B cell (primary cell): ENCODE results near the gene ADSS1. TPM values are rescaled to one million over a fixed set of nuclear protein-coding genes. Genes with fewer than 3 reads are reported as not detected.
A peak's percentile ranks its signal among the peaks of the same experiment; 100 is the strongest.
"Not testable (repeated sequence)": the region's sequence is repeated elsewhere in the genome, so short reads cannot be mapped to it uniquely, and the experiment has no call there.

Experiments used
- ATAC-seq: fragments of 200-7000 bp; cut with Tn5 transposase; one replicate; pipeline ENCODE4 v1.10.0; 2021; ENCODE audit warnings: low read depth, mild to moderate bottlenecking, moderate number of reproducible peaks, moderate library complexity
- CTCF ChIA-PET: fragments of 350-600 bp; sonication (Branson Sonifier 250); formaldehyde crosslinking; loops from one replicate; lab custom pipeline; 2021; ENCODE audit warnings: antibody characterized with exemption, inconsistent platforms; lab: Charles Lee
- POLR2A ChIA-PET: fragments of 350-600 bp; sonication (Branson Sonifier 250); formaldehyde crosslinking; loops from one replicate; lab custom pipeline; 2021; ENCODE audit warnings: antibody characterized with exemption; lab: Charles Lee
- DNase-seq: peaks from one replicate; pipeline ENCODE4 v3.0.0; 2013
- H2AFZ ChIP-seq: 2 replicates; pipeline ENCODE4 v1.6.1; 2012; ENCODE audit warnings: mild to moderate bottlenecking, low read depth, low read length; ENCODE audit not compliant: insufficient read depth, poor library complexity, severe bottlenecking
- H3K27ac ChIP-seq, 2 donors: 1 replicate in 1 of 2; 2 replicates in 1 of 2; pipeline ENCODE4 v1.5.1; 2012 to 2013; ENCODE audit warnings: low read length in 2 of 2, mild to moderate bottlenecking in 2 of 2, moderate library complexity in 1 of 2
- H3K27me3 ChIP-seq, 4 experiments: fragments of 200-600 bp in 1 of 4; sonication (generic) in 1 of 4; replicated peaks in 1 of 4; 1 replicate in 2 of 4; 2 replicates in 2 of 4; pipeline versions ENCODE4 v1.6.1 to v1.7.0; 2013 to 2016; ENCODE audit warnings: low read length in 3 of 4, mild to moderate bottlenecking in 2 of 4, mixed read lengths in 1 of 4, moderate library complexity in 1 of 4; ENCODE audit not compliant: insufficient read depth in 4 of 4, control insufficient read depth in 3 of 4; ENCODE audit errors: control extremely low read depth in 1 of 4
- H3K36me3 ChIP-seq, 2 experiments: replicated peaks in 1 of 2; 1 replicate in 1 of 2; 2 replicates in 1 of 2; pipeline versions ENCODE4 v1.6.1 to v1.7.1; 2013; ENCODE audit warnings: low read length in 1 of 2; ENCODE audit not compliant: insufficient read depth in 2 of 2, control insufficient read depth in 1 of 2; ENCODE audit errors: control extremely low read depth in 1 of 2, extremely low read depth in 1 of 2
- H3K4me1 ChIP-seq, 2 donors: fragments of 200-600 bp in 1 of 2; sonication (generic) in 1 of 2; 1 replicate in 1 of 2; 2 replicates in 1 of 2; pipeline versions ENCODE4 v1.5.1 to v1.6.1; 2013 to 2017; ENCODE audit warnings: low read length in 2 of 2; ENCODE audit not compliant: control insufficient read depth in 2 of 2, insufficient read depth in 2 of 2
- H3K4me2 ChIP-seq: replicated peaks from 2 replicates; pipeline ENCODE3; 2012; ENCODE audit warnings: mild to moderate bottlenecking, low read depth, low read length; ENCODE audit not compliant: poor library complexity, severe bottlenecking
- H3K4me3 ChIP-seq, 5 experiments: fragments of 200-600 bp in 1 of 5; sonication (generic) in 1 of 5; 1 replicate in 3 of 5; 2 replicates in 2 of 5; pipeline versions ENCODE4 v1.5.1 to v1.7.0; 2011 to 2016; ENCODE audit warnings: low read length in 4 of 5, mild to moderate bottlenecking in 4 of 5, low read depth in 2 of 5, control low read depth in 1 of 5, moderate library complexity in 1 of 5; ENCODE audit not compliant: insufficient read depth in 1 of 5; ENCODE audit errors: control extremely low read depth in 1 of 5, extremely low read depth in 1 of 5
- H3K79me2 ChIP-seq: fragments of 200-600 bp; sonication (generic); one replicate; pipeline ENCODE4 v1.6.0; 2016; ENCODE audit warnings: low read length; ENCODE audit not compliant: control insufficient read depth, insufficient read depth
- H3K9ac ChIP-seq: fragments of 200-600 bp; sonication (generic); 2 replicates; pipeline ENCODE4 v1.6.1; 2017; ENCODE audit warnings: mild to moderate bottlenecking, low read length, moderate library complexity
- H3K9me3 ChIP-seq, 3 donors: one replicate each; pipeline versions ENCODE4 v1.6.1 to v1.7.1; 2013; ENCODE audit warnings: low read length in 2 of 3; ENCODE audit not compliant: control insufficient read depth in 2 of 3, insufficient read depth in 1 of 3; ENCODE audit errors: control extremely low read depth in 1 of 3
- H4K20me1 ChIP-seq: 2 replicates; pipeline ENCODE4 v1.6.0; 2012; ENCODE audit warnings: mild to moderate bottlenecking, low read length; ENCODE audit not compliant: insufficient read depth, control insufficient read depth, poor library complexity, severe bottlenecking
- H3K27ac Mint-ChIP-seq: one replicate; pipeline ENCODE4 v1.8.0; 2021; ENCODE audit warnings: mixed read lengths
- H3K27me3 Mint-ChIP-seq: one replicate; pipeline ENCODE4 v1.8.0; 2021; ENCODE audit warnings: mixed read lengths
- H3K4me1 Mint-ChIP-seq: one replicate; pipeline ENCODE4 v1.8.0; 2021; ENCODE audit warnings: mixed read lengths
- H3K4me3 Mint-ChIP-seq: one replicate; pipeline ENCODE4 v1.8.0; 2021; ENCODE audit warnings: mixed read lengths
- H3K9me3 Mint-ChIP-seq: one replicate; pipeline ENCODE4 v1.8.0; 2022; ENCODE audit warnings: mixed read lengths; ENCODE audit not compliant: insufficient read depth
- CTCF ChIP-seq: fragments of 200-600 bp; IDR thresholded peaks from one replicate; pipeline ENCODE4 v1.8.0; 2022; ENCODE audit warnings: antibody characterized with exemption, mild to moderate bottlenecking
- EZH2 ChIP-seq: IDR thresholded peaks from 2 replicates; pipeline ENCODE4 v1.6.1; 2012; ENCODE audit warnings: borderline replicate concordance, low read depth, mild to moderate bottlenecking, moderate library complexity, low read length; ENCODE audit not compliant: insufficient read depth, poor library complexity, severe bottlenecking
- WGBS: methylation state at CpG from one replicate; pipeline ENCODE4 v1.1.5; 2013; ENCODE audit warnings: missing lambda C conversion rate; ENCODE audit not compliant: insufficient coverage; 5-methylcytosine and 5-hydroxymethylcytosine counted together
- intact Hi-C: fragments of 100-400 bp; cut with micrococcal nuclease; formaldehyde crosslinking; loops from one replicate; pipeline ENCODE4 v1.10.0; 2022
- polyA plus RNA-seq: library from polyadenylated mRNA; depleted of rRNA; stranded (reverse); fragments of >200 nt; gene quantifications from 2 replicates; pipeline ENCODE4 v1.2.3, GENCODE V29; 2012
- total RNA-seq, 2 donors: library from RNA; stranded (reverse); fragments of 120-200 nt in 1 of 2; gene quantifications; 1 replicate in 1 of 2; 2 replicates in 1 of 2; pipeline versions ENCODE4 v1.2.3 to v1.2.4, GENCODE V29; 2013 to 2022

Gene ADSS1
- total and polyA plus RNA-seq, 2 donors (not counting 1 experiment from before 2014, with no cell fraction given), result 0.33 to 1.7 TPM

GRCh38 chr14:104749111-104749649, 25.2 kb downstream of the ADSS1 start:
- H2AFZ ChIP-seq, result peak overlapping the region; percentile 24
- no peak overlapping the region for H3K9ac ChIP-seq
- H3K27me3 ChIP-seq, result no peaks in the 10 kb centered on the region
- peaks cover 0 to 10% (median 0%) of the 10 kb centered on the region in 3 donors for H3K9me3 ChIP-seq
- no peak for TF ChIP-seq CTCF
- TF ChIP-seq EZH2, result no peak
- ChIA-PET POLR2A (no interaction called here), CTCF (no interaction called here)
- peaks cover 14 to 19% of the 10 kb centered on the region in 2 donors for H3K4me1 ChIP-seq
- Mint-ChIP-seq H3K4me3 (no peak overlapping the region), H3K9me3 (no peaks in the 10 kb centered on the region), H3K27me3 (no peaks in the 10 kb centered on the region), H3K4me1 (peaks cover 19% of the 10 kb centered on the region), H3K27ac (no peak overlapping the region)
- ATAC-seq (no peak), DNase-seq (no peak)
- intact Hi-C loops, result no loop called here
- H3K79me2 ChIP-seq, result peaks cover 19% of the 10 kb centered on the region
- WGBS, result 62% methylated on average over 10 of the region's 11 CpGs
- no peaks in the 10 kb centered on the region for H3K36me3 ChIP-seq
- H3K27ac ChIP-seq, result no peak overlapping the region
- no peak overlapping the region for H3K4me3 ChIP-seq
- no peak overlapping the region for H3K4me2 ChIP-seq
- H4K20me1 ChIP-seq, result peaks cover 3% of the 10 kb centered on the region

GRCh38 chr14:104750056-104750752, 26.2 kb downstream of the ADSS1 start:
- intact Hi-C loops, result loop anchor here (5.0 kb wide), 3 partner anchors 317 to 1033 kb away; partner anchors contain the start of genes BRF1, GPR132, XRCC3 and ZFYVE21
- no peak for DNase-seq
- Mint-ChIP-seq H3K27me3 (no peaks in the 10 kb centered on the region), H3K27ac (no peak overlapping the region), H3K4me1 (peaks cover 27% of the 10 kb centered on the region), H3K9me3 (no peaks in the 10 kb centered on the region), H3K4me3 (peak overlapping the region; percentile 16)
- Histone ChIP-seq H3K27ac (no peak overlapping the region), H4K20me1 (peaks cover 13% of the 10 kb centered on the region), H3K36me3 (no peaks in the 10 kb centered on the region), H3K79me2 (peaks cover 29% of the 10 kb centered on the region), H2AFZ (no peak overlapping the region), H3K4me3 (no peak overlapping the region), H3K4me2 (no peak overlapping the region), H3K9ac (no peak overlapping the region), H3K27me3 (no peaks in the 10 kb centered on the region), H3K4me1 (peaks cover 18 to 24% of the 10 kb centered on the region in 2 donors), H3K9me3 (peaks cover 0 to 12% (median 0%) of the 10 kb centered on the region in 3 donors)
- POLR2A ChIA-PET, result no interaction called here
- CTCF ChIA-PET, result interaction anchor here (1.0 to 1.7 kb wide), 2 partner anchors 76 to 85 kb away, joined by 3 to 4 read pairs; no protein-coding TSS in a partner anchor
- TF ChIP-seq CTCF (no peak), EZH2 (no peak)
- no peak for ATAC-seq
- WGBS, result 82% methylated on average over 8 of the region's 12 CpGs

GRCh38 chr14:104750753-104751057, 26.7 kb downstream of the ADSS1 start:
- H3K27me3 ChIP-seq, H2AFZ ChIP-seq, H3K27ac Mint-ChIP-seq, H3K9ac ChIP-seq, POLR2A ChIA-PET, DNase-seq, H3K4me2 ChIP-seq, H3K36me3 ChIP-seq, H3K9me3 Mint-ChIP-seq, ATAC-seq, H3K27ac ChIP-seq, H3K4me3 ChIP-seq, H3K27me3 Mint-ChIP-seq: not testable (repeated sequence)
- Mint-ChIP-seq H3K4me3 (peak overlapping the region; percentile 54), H3K4me1 (peaks cover 28% of the 10 kb centered on the region)
- Histone ChIP-seq H4K20me1 (peaks cover 18% of the 10 kb centered on the region), H3K79me2 (peaks cover 32% of the 10 kb centered on the region), H3K9me3 (peaks cover 0 to 14% (median 0%) of the 10 kb centered on the region in 3 donors), H3K4me1 (peaks cover 18 to 24% of the 10 kb centered on the region in 2 donors)
- intact Hi-C loops, result loop anchor here (5.0 kb wide), 3 partner anchors 317 to 1033 kb away; partner anchors contain the start of genes BRF1, GPR132, XRCC3 and ZFYVE21
- CTCF ChIA-PET, result interaction anchor here (0.9 to 2.5 kb wide), 4 partner anchors 15 to 85 kb away, joined by 3 to 12 read pairs (median 4); no protein-coding TSS in a partner anchor
- WGBS, result 100% methylated on average over 3 of the region's 5 CpGs
